Naive B cell (primary cell): ENCODE data around the gene SBNO1. TPM values are rescaled to one million over a fixed set of nuclear protein-coding genes. Genes with fewer than 3 reads are reported as not detected.
A peak's percentile ranks its signal among the peaks of the same experiment; 100 is the strongest.

ENCODE experiments used
- ATAC-seq, 2 donors: fragments of 150-1000 bp; cut with Tn5 transposase; 2 replicates each; pipeline ENCODE4 v1.10.0; 2021; ENCODE audit warnings: low read depth in 2 of 2, mild to moderate bottlenecking in 2 of 2, moderate library complexity in 2 of 2
- DNase-seq: peaks from one replicate; pipeline ENCODE4 v3.0.0; 2022
- H3K27ac Mint-ChIP-seq, 6 donors: one replicate each; pipeline ENCODE4 v1.8.0; 2020 to 2022; ENCODE audit warnings: mild to moderate bottlenecking in 6 of 6, mixed read lengths in 6 of 6, moderate library complexity in 5 of 6, inconsistent platforms in 2 of 6
- H3K27me3 Mint-ChIP-seq, 3 donors: one replicate each; pipeline ENCODE4 v1.8.0; 2021 to 2022; ENCODE audit warnings: mixed read lengths in 3 of 3, mild to moderate bottlenecking in 1 of 3
- H3K36me3 Mint-ChIP-seq, 2 donors: one replicate each; pipeline ENCODE4 v1.8.0; 2020 to 2022; ENCODE audit warnings: mixed read lengths in 2 of 2, inconsistent platforms in 1 of 2, mild to moderate bottlenecking in 1 of 2
- H3K4me1 Mint-ChIP-seq, 3 donors: one replicate each; pipeline ENCODE4 v1.8.0; 2020 to 2022; ENCODE audit warnings: mixed read lengths in 3 of 3, inconsistent platforms in 1 of 3, mild to moderate bottlenecking in 1 of 3, moderate library complexity in 1 of 3
- H3K4me3 Mint-ChIP-seq, 8 donors: one replicate each; pipeline ENCODE4 v1.8.0; 2020 to 2022; ENCODE audit warnings: mild to moderate bottlenecking in 8 of 8, mixed read lengths in 8 of 8, moderate library complexity in 8 of 8, inconsistent platforms in 2 of 8
- H3K9me3 Mint-ChIP-seq, 7 donors: one replicate each; pipeline ENCODE4 v1.8.0; 2020 to 2022; ENCODE audit warnings: mixed read lengths in 7 of 7, mild to moderate bottlenecking in 5 of 7, inconsistent platforms in 2 of 7, moderate library complexity in 1 of 7
- polyA plus RNA-seq, 6 donors: library from polyadenylated mRNA; unstranded; fragments of 300-500 nt; fragmentation: Illumina TruSeq; gene quantifications; one replicate each; pipeline ENCODE4 v1.2.3, GENCODE V29; 2021; ENCODE audit warnings: low read depth in 6 of 6

Gene SBNO1
- polyA plus RNA-seq, 6 donors from 2014 or later, result 17.2 to 30.6 (median 24.1) TPM

GRCh38 chr12:123293178-123293760, 71.4 kb downstream of the SBNO1 start:
- H3K4me3 Mint-ChIP-seq, result no peak overlapping the region
- ATAC-seq (no peak), DNase-seq (no peak)
- no peaks in the 10 kb centered on the region for H3K9me3 Mint-ChIP-seq
- no peaks in the 10 kb centered on the region for H3K27me3 Mint-ChIP-seq
- no peaks in the 10 kb centered on the region for H3K4me1 Mint-ChIP-seq
- peaks cover 0 to 21% of the 10 kb centered on the region in 2 donors for H3K36me3 Mint-ChIP-seq
- peak overlapping the region in 1 of 6 donors; percentile 24 for H3K27ac Mint-ChIP-seq

- H3K4me3 Mint-ChIP-seq, result no peak overlapping the region
- peaks cover 0 to 4% of the 10 kb centered on the region in 2 donors for H3K36me3 Mint-ChIP-seq
- H3K9me3 Mint-ChIP-seq, result no peaks in the 10 kb centered on the region
- H3K27me3 Mint-ChIP-seq, result no peaks in the 10 kb centered on the region
- no peaks in the 10 kb centered on the region for H3K4me1 Mint-ChIP-seq
- H3K27ac Mint-ChIP-seq, result peak overlapping the region in 1 of 6 donors; percentile 38
- no peak for ATAC-seq
- DNase-seq, result no peak
Observed at GRCh38 chr12:123289911-123290310, 74.7 kb downstream of the SBNO1 start.

- H3K36me3 Mint-ChIP-seq, result no peaks in the 10 kb centered on the region
- no peaks in the 10 kb centered on the region for H3K27me3 Mint-ChIP-seq
- no peaks in the 10 kb centered on the region for H3K9me3 Mint-ChIP-seq
- ATAC-seq, result no peak
- H3K4me3 Mint-ChIP-seq, result no peak overlapping the region
- DNase-seq, result no peak
- H3K4me1 Mint-ChIP-seq, result no peaks in the 10 kb centered on the region
- peak overlapping the region in 3 of 6 donors; percentile 62 to 81 (median 69) for H3K27ac Mint-ChIP-seq
Observed at GRCh38 chr12:123288751-123289346, 75.8 kb downstream of the SBNO1 start.

GRCh38 chr12:123286652-123287373, 77.8 kb downstream of the SBNO1 start:
- DNase-seq (no peak), ATAC-seq (no peak)
- no peak overlapping the region for H3K4me3 Mint-ChIP-seq
- no peaks in the 10 kb centered on the region for H3K36me3 Mint-ChIP-seq
- no peaks in the 10 kb centered on the region for H3K9me3 Mint-ChIP-seq
- no peaks in the 10 kb centered on the region for H3K27me3 Mint-ChIP-seq
- H3K27ac Mint-ChIP-seq, result peak overlapping the region in 1 of 6 donors; percentile 39
- H3K4me1 Mint-ChIP-seq, result no peaks in the 10 kb centered on the region

GRCh38 chr12:123284669-123285068, 80.0 kb downstream of the SBNO1 start:
- H3K27me3 Mint-ChIP-seq, result no peaks in the 10 kb centered on the region
- no peaks in the 10 kb centered on the region for H3K4me1 Mint-ChIP-seq
- DNase-seq, result no peak
- no peak for ATAC-seq
- peak overlapping the region in 1 of 6 donors; percentile 51 for H3K27ac Mint-ChIP-seq
- H3K9me3 Mint-ChIP-seq, result no peaks in the 10 kb centered on the region
- H3K4me3 Mint-ChIP-seq, result no peak overlapping the region
- no peaks in the 10 kb centered on the region for H3K36me3 Mint-ChIP-seq

GRCh38 chr12:123283461-123283860, 81.2 kb downstream of the SBNO1 start:
- H3K36me3 Mint-ChIP-seq, result no peaks in the 10 kb centered on the region
- ATAC-seq, result no peak
- no peak overlapping the region for H3K4me3 Mint-ChIP-seq
- H3K27me3 Mint-ChIP-seq, result no peaks in the 10 kb centered on the region
- H3K9me3 Mint-ChIP-seq, result no peaks in the 10 kb centered on the region
- peaks cover 0 to 7% (median under 1%) of the 10 kb centered on the region in 3 donors for H3K4me1 Mint-ChIP-seq
- no peak overlapping the region for H3K27ac Mint-ChIP-seq
- DNase-seq, result no peak

GRCh38 chr12:123282111-123282510, 82.5 kb downstream of the SBNO1 start:
- peak overlapping the region in 1 of 6 donors; percentile 77 for H3K27ac Mint-ChIP-seq
- DNase-seq (no peak), ATAC-seq (no peak)
- peaks cover 7 to 13% (median 7%) of the 10 kb centered on the region in 3 donors for H3K4me1 Mint-ChIP-seq
- H3K9me3 Mint-ChIP-seq, result no peaks in the 10 kb centered on the region
- H3K27me3 Mint-ChIP-seq, result no peaks in the 10 kb centered on the region
- H3K36me3 Mint-ChIP-seq, result no peaks in the 10 kb centered on the region
- no peak overlapping the region for H3K4me3 Mint-ChIP-seq

- ATAC-seq (no peak), DNase-seq (no peak)
- Mint-ChIP-seq H3K27me3 (no peaks in the 10 kb centered on the region), H3K36me3 (no peaks in the 10 kb centered on the region), H3K4me1 (peaks cover 7 to 13% (median 7%) of the 10 kb centered on the region in 3 donors), H3K27ac (peak overlapping the region in 1 of 6 donors; percentile 2), H3K9me3 (no peaks in the 10 kb centered on the region), H3K4me3 (no peak overlapping the region)
Observed at GRCh38 chr12:123280971-123281370, 83.7 kb downstream of the SBNO1 start.

- Mint-ChIP-seq H3K36me3 (no peaks in the 10 kb centered on the region), H3K4me1 (peaks cover 7 to 13% (median 7%) of the 10 kb centered on the region in 3 donors), H3K27ac (peak overlapping the region in 5 of 6 donors; percentile 3 to 93 (median 89)), H3K4me3 (peak overlapping the region in 1 of 8 donors; percentile 14), H3K9me3 (no peaks in the 10 kb centered on the region), H3K27me3 (no peaks in the 10 kb centered on the region)
- DNase-seq (peak; percentile 53), ATAC-seq (peak; percentile 96 to 98)
Observed at GRCh38 chr12:123278101-123278627, 86.5 kb downstream of the SBNO1 start.

- peaks cover 20 to 32% (median 28%) of the 10 kb centered on the region in 3 donors for H3K4me1 Mint-ChIP-seq
- no peaks in the 10 kb centered on the region for H3K36me3 Mint-ChIP-seq
- no peaks in the 10 kb centered on the region for H3K27me3 Mint-ChIP-seq
- peak overlapping the region in 7 of 8 donors; percentile 15 to 90 (median 77) for H3K4me3 Mint-ChIP-seq
- DNase-seq, result no peak
- H3K27ac Mint-ChIP-seq, result peak overlapping the region in 2 of 6 donors; percentile 51 to 56
- no peak for ATAC-seq
- H3K9me3 Mint-ChIP-seq, result no peaks in the 10 kb centered on the region
Observed at GRCh38 chr12:123273166-123273565, 91.5 kb downstream of the SBNO1 start.

- Mint-ChIP-seq H3K4me3 (peak overlapping the region in 1 of 8 donors; percentile 85), H3K27me3 (no peaks in the 10 kb centered on the region), H3K4me1 (peaks cover 25 to 38% (median 30%) of the 10 kb centered on the region in 3 donors), H3K27ac (no peak overlapping the region), H3K9me3 (no peaks in the 10 kb centered on the region), H3K36me3 (no peaks in the 10 kb centered on the region)
- DNase-seq, result peak; percentile 69
- peak; percentile 70 to 75 for ATAC-seq
Observed at GRCh38 chr12:123271001-123271668, 93.5 kb downstream of the SBNO1 start.

GRCh38 chr12:123270214-123271000, 94.2 kb downstream of the SBNO1 start:
- H3K27me3 Mint-ChIP-seq, result no peaks in the 10 kb centered on the region
- H3K27ac Mint-ChIP-seq, result peak overlapping the region in 3 of 6 donors; percentile 33 to 79 (median 74)
- H3K4me1 Mint-ChIP-seq, result peaks cover 25 to 38% (median 30%) of the 10 kb centered on the region in 3 donors
- H3K36me3 Mint-ChIP-seq, result no peaks in the 10 kb centered on the region
- no peak for DNase-seq
- ATAC-seq, result no peak
- H3K4me3 Mint-ChIP-seq, result peak overlapping the region; percentile 77 to 94 (median 86)
- no peaks in the 10 kb centered on the region for H3K9me3 Mint-ChIP-seq
